HG03064 (cell line): Measurements from ENCODE around the gene PUM1.
"Not testable (repeated sequence)": the region's sequence is repeated elsewhere in the genome, so short reads cannot be mapped to it uniquely, and the experiment has no call there.

Experiments
- ATAC-seq: cut with Tn5 transposase; IDR thresholded peaks from one replicate; pipeline ENCODE4 v1.9.1; 2021; ENCODE audit warnings: low read depth; ENCODE audit not compliant: unreplicated experiment

Gene PUM1

DNA sequence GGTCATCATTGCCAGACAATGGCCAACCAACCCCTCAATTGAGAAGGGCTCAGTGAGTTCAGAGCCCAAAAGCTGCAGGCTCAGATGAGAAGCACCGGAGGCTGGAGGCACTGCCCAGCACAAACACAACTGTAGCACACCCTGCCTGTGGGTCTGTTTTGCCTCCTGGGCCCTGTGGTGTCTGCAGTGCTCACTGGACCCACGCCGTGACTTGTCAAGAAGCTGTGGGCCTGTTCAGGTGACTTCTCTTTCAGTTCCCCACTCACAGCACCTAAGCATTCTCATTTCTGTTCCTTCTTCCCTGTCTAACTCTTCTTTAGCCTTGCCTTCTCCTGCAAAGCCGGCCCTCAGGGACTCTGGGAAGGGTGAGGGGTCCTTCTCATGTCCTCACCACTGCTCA lies 129.8 kb downstream of the PUM1 start:
- not testable (repeated sequence) for ATAC-seq

DNA sequence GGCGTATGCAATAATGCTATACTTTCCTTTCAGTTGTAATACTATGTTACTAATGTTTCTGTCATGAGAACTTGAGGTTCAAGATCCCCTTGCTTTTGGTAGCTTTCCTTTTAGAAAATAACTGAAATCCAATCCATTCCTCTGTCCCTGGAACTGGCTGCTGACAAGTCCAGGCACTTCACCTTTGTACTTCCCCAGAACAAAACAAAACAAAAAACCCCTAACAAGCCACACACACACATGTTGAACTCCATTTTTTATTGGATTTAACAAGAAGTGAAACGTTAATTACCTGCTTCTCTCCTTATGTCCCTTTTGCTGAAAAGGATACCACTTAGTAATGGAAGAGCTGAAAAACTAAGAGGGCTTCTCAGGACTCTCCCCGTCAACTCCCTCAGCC lies 130.9 kb downstream of the PUM1 start:
- ATAC-seq, result no peak

GRCh38 chr1:30933874-30934252 lies 131.7 kb downstream of the PUM1 start:
- no peak for ATAC-seq

DNA sequence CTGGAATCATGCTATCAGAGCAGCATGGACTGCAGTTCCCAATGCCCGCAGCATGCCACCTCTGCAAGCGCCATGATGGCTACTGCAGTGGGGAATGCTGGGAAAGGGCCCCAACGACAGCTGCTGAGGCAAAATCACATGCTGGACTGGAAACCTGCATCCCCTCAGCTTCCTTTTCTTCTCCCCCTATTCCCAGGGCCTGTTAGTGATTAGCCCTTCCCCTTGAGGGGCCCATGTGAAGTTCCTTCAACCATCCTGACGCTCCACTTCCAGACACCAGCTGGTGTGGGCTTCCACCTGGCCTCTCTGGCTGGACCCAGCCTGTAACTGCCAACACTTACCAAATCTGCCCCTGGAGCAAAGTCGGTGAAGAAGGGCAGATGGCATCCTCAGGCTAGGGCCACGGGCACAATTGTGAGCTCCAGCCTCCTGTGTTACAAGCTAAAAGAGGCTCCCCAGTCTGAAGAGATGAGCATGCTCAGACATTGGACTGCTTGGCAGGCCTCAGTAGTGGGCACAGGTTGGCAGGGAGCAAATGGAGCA lies 134.8 kb downstream of the PUM1 start:
- ATAC-seq, result no peak

GRCh38 chr1:30929944-30930525 lies 135.5 kb downstream of the PUM1 start:
- ATAC-seq, result no peak

- ATAC-seq, result no peak
These were observed 136.2 kb downstream of the PUM1 start for GRCh38 chr1:30929135-30929889.

DNA sequence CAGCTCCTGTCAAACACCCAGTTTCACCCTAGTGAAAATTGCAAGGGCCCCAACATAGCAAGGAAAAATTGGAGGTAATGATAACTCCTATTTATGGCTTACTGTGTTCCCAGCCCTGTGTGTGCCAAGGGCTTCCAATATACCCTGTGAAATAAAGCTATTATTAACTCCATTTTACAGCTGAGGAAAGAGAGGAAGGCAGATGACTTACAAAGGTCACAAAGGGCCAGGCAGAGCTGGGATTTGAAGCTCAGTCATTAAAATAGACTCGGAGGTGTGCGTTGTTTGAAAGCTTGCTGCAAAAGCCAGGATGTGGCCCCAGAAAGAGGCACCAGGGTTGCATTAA lies 136.8 kb downstream of the PUM1 start:
- no peak for ATAC-seq

- ATAC-seq, result no peak
These were observed 137.3 kb downstream of the PUM1 start for GRCh38 chr1:30928171-30928570.

GRCh38 chr1:30927448-30927847 lies 138.1 kb downstream of the PUM1 start:
- ATAC-seq, result no peak

DNA sequence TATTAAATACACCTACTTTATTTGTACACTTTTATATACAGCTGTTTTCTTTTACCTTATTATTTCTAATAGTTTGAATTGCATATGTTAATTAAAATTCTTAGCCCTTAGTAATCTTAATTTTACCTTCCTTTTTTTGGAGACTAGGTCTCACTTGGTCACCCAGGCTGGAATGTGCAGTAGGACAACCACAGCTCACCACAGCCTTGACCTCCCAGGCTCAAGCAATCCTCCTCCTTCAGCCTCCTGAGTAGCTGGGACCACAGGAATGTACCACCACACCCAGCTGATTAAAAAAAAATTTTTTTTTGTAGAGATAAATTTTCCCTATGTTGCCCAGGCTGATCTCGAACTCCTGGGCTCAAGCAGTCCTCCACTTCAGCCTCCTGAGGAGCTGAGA lies 141.9 kb downstream of the PUM1 start:
- ATAC-seq, result no peak

- ATAC-seq, result no peak
These were observed 144.7 kb downstream of the PUM1 start for GRCh38 chr1:30920827-30921226.

DNA sequence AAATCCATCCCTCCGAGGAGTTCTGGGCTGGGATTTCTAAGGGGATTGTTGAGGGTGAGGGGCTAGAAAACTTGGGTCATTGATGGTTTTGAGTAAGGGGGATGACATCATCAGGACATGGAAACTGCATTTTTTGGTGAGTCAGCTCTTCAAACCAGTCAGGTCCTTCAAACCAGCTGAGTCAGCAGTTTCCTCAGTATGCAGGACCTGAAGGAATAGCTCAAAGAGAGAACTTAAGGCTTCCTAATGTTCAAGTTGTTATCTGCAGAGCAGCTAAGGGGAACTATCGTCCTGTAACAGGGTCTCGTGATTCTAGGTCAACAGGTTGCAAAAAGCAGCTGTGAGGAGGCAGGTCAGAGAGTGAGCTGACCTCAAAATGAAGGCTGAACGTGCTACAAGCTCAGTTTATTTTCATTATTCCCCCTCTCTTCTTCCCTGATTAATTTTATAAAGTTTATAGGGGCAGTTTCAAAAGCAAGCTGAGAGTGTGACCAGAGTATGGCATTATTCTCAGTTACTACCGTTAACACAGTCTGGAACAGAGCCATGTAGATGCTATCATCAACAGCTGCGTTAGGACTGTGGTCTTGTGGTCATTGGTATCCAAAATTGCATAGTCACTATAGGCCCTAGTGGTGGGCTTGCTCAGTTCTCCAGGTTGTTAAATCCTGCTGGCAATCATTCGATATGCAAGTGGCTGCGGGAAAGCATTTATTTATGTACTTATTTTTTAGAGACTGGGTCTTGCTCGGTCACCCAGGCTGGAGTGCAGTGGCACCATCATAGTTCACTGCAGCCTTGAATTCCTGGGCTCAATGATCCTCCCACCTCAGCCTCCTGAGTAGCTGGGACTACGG lies 146.3 kb downstream of the PUM1 start:
- no peak for ATAC-seq

- ATAC-seq, result no peak
These were observed 149.2 kb downstream of the PUM1 start for GRCh38 chr1:30916296-30916695.

- ATAC-seq, result no peak
These were observed 149.9 kb downstream of the PUM1 start for GRCh38 chr1:30915491-30916230.

- no peak for ATAC-seq
These were observed 150.6 kb downstream of the PUM1 start for GRCh38 chr1:30914931-30915330.

- ATAC-seq, result no peak
These were observed 151.0 kb downstream of the PUM1 start for GRCh38 chr1:30914587-30914922.

DNA sequence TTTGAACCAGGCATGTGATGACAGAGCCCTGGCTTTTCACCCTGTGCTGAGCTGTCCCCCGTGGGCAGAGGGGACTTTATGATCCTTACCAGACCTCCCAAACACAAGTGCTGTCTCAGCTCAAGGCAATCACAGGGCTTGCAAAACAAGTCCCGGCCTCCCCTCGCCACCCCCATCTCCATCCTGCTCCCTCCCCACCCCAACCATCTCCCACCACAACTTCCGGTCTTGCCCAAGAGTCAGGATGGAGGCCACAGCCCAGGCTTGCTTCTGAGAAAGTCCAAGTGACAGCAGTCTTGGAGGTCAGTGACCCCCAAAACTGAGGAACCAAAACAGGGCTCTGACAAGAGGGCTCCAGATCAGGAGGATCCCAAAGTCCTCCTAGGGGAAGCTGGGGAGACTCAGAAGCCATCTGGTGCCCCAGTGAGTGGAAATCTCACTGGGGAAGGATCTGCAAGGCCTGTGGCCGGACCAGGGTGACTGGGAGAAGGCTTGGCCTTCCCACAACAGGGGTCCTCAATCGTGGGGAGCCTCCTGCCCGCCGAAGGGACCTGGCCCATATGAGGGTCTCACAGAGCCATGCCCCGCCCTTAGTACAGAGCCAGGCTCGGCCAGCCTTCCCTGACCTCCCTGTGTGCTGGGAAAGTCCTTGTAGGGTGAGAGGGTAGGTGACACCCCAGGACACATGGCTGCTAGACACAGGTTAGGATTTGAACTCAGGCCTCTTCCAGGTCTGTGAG lies 152.4 kb downstream of the PUM1 start:
- ATAC-seq, result no peak

GRCh38 chr1:30912224-30912623 lies 153.3 kb downstream of the PUM1 start:
- ATAC-seq, result no peak

- no peak for ATAC-seq
These were observed 154.2 kb downstream of the PUM1 start for GRCh38 chr1:30911059-30911954.
